Pancreas (tissue), 10 donors: ENCODE measurements around the gene RPP30. TPM values are rescaled to one million over a fixed set of nuclear protein-coding genes. Genes with fewer than 3 reads are reported as not detected.
"Not testable (repeated sequence)": the region's sequence is repeated elsewhere in the genome, so short reads cannot be mapped to it uniquely, and the experiment has no call there.

Source experiments
- ATAC-seq, 4 donors: fragments of 200-7000 bp; cut with Tn5 transposase; one replicate each; pipeline versions ENCODE4 v1.8.0 to v1.9.1; 2020; ENCODE audit warnings: mild to moderate bottlenecking in 4 of 4, moderate library complexity in 4 of 4
- DNase-seq, 6 donors: peaks; one replicate each; pipeline ENCODE4 v3.0.0-alpha.2; 2020
- FAIRE-seq: peaks from 2 replicates; lab custom pipeline; 2012; peaks lifted over from hg19 to GRCh38; lab: Jason Lieb, UNC
- H3K27ac ChIP-seq, 4 donors: fragments of 200-600 bp; sonication (generic); 1 replicate in 3 of 4; 2 replicates in 1 of 4; pipeline versions ENCODE4 v1.5.0 to v1.8.0; 2020
- H3K27me3 ChIP-seq, 4 donors: fragments of 200-600 bp; one replicate each; pipeline ENCODE4 v1.8.0; 2021
- H3K36me3 ChIP-seq, 3 donors: fragments of 200-600 bp; sonication (generic) in 1 of 3; one replicate each; pipeline versions ENCODE4 v1.5.0 to v1.8.0; 2020 to 2021
- H3K4me1 ChIP-seq, 3 donors: fragments of 200-600 bp; one replicate each; pipeline ENCODE4 v1.8.0; 2021
- H3K4me3 ChIP-seq, 4 donors: fragments of 200-600 bp; sonication (generic) in 2 of 4; one replicate each; pipeline versions ENCODE4 v1.5.0 to v1.8.0; 2020 to 2021
- H3K9me3 ChIP-seq, 4 donors: fragments of 200-600 bp; one replicate each; pipeline ENCODE4 v1.8.0; 2021
- CTCF ChIP-seq, 4 donors: fragments of 200-600 bp; sonication (generic) in 3 of 4; IDR thresholded peaks; one replicate each; pipeline versions ENCODE4 v1.5.0 to v1.8.0; 2021; ENCODE audit warnings: antibody characterized with exemption in 4 of 4
- WGBS, 2 donors: extraction: QIAGEN DNeasy Blood & Tissue Kit; methylation state at CpG; one replicate each; pipeline ENCODE4 v1.1.7; 2013; 5-methylcytosine and 5-hydroxymethylcytosine counted together
- intact Hi-C, 3 donors: fragments of 100-400 bp; cut with DNase I; formaldehyde crosslinking; loops; one replicate each; pipeline versions ENCODE4 v1.11.1 to v1.14.2; 2022
- polyA plus RNA-seq, 2 donors: library from polyadenylated mRNA; stranded (reverse); fragments of 200-250 nt; gene quantifications; one replicate each; pipeline ENCODE4 v1.2.3, GENCODE V29; 2013
- total RNA-seq, 6 donors: library from RNA; stranded (reverse); fragmentation: NEBNext Ultra II Directional in 4 of 6; extraction: Animal tissue kit (Norgen Biotek cat#: 25700) in 4 of 6; gene quantifications; one replicate each; pipeline versions ENCODE4 v1.2.1 to v1.2.4, GENCODE V29; 2021 to 2023
- donor health status: healthy with polysubstance abuse.
- donor health status: DM: no; HTN: no; CAD: no; lungs with moderate emphysema.
- donor health status: DM: no; HTN: no; CAD: no.
- donor health status: control.
- donor health status: control.
- donor health status: Bipolar disorder and iron deficiency.
- donor health status: DM: yes; HTN: yes; CAD: no.
- donor health status: DM: no; HTN: no; CAD: no.
- donor health status: DM: no; HTN: no; CAD: no.
- donor health status: DM: yes; HTN: yes; CAD: no.

The RPP30 gene
- total and polyA plus RNA-seq, 8 donors, result 5.8 to 23.1 (median 10.2) TPM

DNA sequence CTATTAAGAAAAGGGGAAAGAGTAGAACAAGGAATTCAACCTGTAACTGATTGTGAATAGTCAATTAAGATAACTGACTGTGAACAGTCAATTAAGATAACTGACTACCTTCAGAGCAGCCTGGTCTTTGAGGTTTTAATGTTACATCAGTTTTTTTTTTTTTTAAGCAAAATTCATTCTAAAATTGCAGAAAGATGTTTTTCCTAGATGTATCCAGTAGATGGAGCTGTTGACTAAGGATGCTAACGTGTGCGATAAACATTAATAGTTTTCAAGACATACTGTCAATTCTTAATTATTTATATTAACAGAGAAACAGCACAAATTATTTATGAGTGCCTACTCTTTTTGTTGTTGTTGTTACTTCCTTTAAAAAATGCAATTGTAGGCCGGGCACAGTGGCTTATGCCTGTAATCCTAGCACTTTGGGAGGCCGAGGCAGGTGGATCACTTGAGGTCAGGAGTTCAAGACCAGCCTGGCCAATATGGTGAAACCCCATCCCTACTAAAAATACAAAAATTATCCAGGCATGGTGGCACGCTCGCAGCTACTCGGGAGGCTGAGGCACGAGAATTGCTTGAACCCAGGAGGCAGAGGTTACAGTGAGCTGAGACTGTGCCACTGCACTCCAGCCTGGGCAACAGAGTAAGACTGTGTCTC, 8.4 kb downstream of the RPP30 start:
- TF ChIP-seq CTCF (IDR thresholded peaks at IDR 0.05), result peak in 3 of 4 donors; percentile 36 to 48 (median 43)
- H3K27ac ChIP-seq, H3K27me3 ChIP-seq, H3K4me3 ChIP-seq, DNase-seq, H3K4me1 ChIP-seq, intact Hi-C loops, H3K9me3 ChIP-seq: not testable (repeated sequence)
- ATAC-seq (peak in 2 of 4 donors; percentile 32 to 42), FAIRE-seq (peak; percentile 89)
- H3K36me3 ChIP-seq, result peaks cover 0 to 23% (median 0%) of the 10 kb centered on the region in 3 donors
- WGBS, 2 donors, result 73 to 74% methylated on average over 8 of the region's 8 CpGs

DNA sequence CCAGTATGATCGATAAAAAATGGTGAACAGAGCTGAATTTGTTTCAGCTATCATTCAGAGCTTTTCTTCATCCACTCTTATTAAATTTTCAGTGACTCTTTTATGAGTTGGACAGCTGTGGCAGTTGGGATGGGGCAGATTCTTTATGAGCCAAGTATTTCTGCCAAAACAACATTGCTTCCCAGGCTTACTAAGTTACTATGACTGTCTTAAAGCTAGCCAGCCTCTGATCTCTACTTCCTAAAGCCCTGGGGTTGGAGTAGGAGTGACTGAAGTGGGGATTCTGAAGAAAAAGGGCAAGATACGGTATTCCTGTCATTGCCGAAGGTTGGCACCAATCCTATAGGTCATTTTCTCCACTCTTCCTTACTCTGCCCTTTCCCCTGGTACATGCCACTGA, 12.7 kb downstream of the RPP30 start:
- Histone ChIP-seq H3K4me3 (no peak overlapping the region), H3K27ac (no peak overlapping the region), H3K9me3 (no peaks in the 10 kb centered on the region), H3K27me3 (no peaks in the 10 kb centered on the region), H3K36me3 (peaks cover 0 to 18% (median 7%) of the 10 kb centered on the region in 3 donors), H3K4me1 (no peaks in the 10 kb centered on the region)
- no peak for TF ChIP-seq CTCF (IDR thresholded peaks at IDR 0.05)
- no peak for FAIRE-seq
- intact Hi-C loops, result no loop called here
- ATAC-seq, result no peak
- DNase-seq, result no peak
- WGBS, 2 donors, result 91 to 96% methylated on average over 3 of the region's 3 CpGs

GRCh38 chr10:90885176-90885575, 13.4 kb downstream of the RPP30 start:
- H3K36me3 ChIP-seq, result peaks cover 0 to 18% (median 7%) of the 10 kb centered on the region in 3 donors
- H3K27me3 ChIP-seq, result no peaks in the 10 kb centered on the region
- no peak overlapping the region for H3K27ac ChIP-seq
- intact Hi-C loops, result no loop called here
- ATAC-seq (peak in 1 of 4 donors; percentile 20), DNase-seq (no peak), FAIRE-seq (no peak)
- H3K9me3 ChIP-seq, result no peaks in the 10 kb centered on the region
- TF ChIP-seq CTCF (IDR thresholded peaks at IDR 0.05), result no peak
- H3K4me3 ChIP-seq, result no peak overlapping the region
- no peaks in the 10 kb centered on the region for H3K4me1 ChIP-seq
- WGBS, 2 donors, result 96 to 100% methylated on average over 1 of the region's 1 CpG

DNA sequence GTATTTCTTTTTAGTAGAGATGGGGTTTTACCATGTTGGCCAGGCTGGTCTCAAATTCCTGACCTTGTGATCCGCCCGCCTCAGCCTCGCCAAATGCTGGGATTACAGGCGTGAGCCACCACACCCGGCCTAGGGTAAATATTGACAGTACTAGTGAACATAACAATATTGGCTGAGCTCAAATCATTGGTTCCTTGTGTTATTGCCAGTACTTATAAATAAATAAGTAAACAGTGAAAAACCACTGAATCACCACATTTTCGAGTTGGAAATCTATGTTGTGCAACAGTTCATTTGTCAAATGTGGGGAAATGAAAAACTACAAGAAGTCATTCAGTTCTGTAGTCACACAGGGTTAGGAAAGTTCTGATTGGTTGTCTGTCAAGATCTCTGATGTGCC, 15.8 kb downstream of the RPP30 start:
- Histone ChIP-seq H3K36me3 (peaks cover 0 to 18% (median 7%) of the 10 kb centered on the region in 3 donors), H3K9me3 (no peaks in the 10 kb centered on the region), H3K27me3 (no peaks in the 10 kb centered on the region), H3K4me3 (no peak overlapping the region), H3K4me1 (no peaks in the 10 kb centered on the region), H3K27ac (no peak overlapping the region)
- peak in 1 of 4 donors; percentile 28 for ATAC-seq
- WGBS, 2 donors, result 59 to 63% methylated on average over 6 of the region's 6 CpGs
- intact Hi-C loops, result no loop called here
- no peak for DNase-seq
- no peak for FAIRE-seq
- no peak for TF ChIP-seq CTCF (IDR thresholded peaks at IDR 0.05)

- Histone ChIP-seq H3K36me3 (peaks cover 0 to 18% (median 7%) of the 10 kb centered on the region in 3 donors), H3K27ac (no peak overlapping the region), H3K27me3 (no peaks in the 10 kb centered on the region), H3K9me3 (no peaks in the 10 kb centered on the region), H3K4me3 (no peak overlapping the region), H3K4me1 (no peaks in the 10 kb centered on the region)
- intact Hi-C loops, result no loop called here
- WGBS, 2 donors, result 91 to 92% methylated on average over 6 of the region's 6 CpGs
- no peak for DNase-seq
- no peak for ATAC-seq
- TF ChIP-seq CTCF (IDR thresholded peaks at IDR 0.05), result no peak
- FAIRE-seq, result no peak
Measured at GRCh38 chr10:90888387-90888786, 16.6 kb downstream of the RPP30 start.
